NCI-H510A treated with DMSO at 0.1 percent for 48 hours (cell line): ENCODE results near the gene ASXL2.
"Not testable (repeated sequence)": the region's sequence is repeated elsewhere in the genome, so short reads cannot be mapped to it uniquely, and the experiment has no call there.

ENCODE experiments used
- DNase-seq: peaks from one replicate; lab custom pipeline; 2025; lab: John Stamatoyannopoulos, UW

The ASXL2 gene

DNA sequence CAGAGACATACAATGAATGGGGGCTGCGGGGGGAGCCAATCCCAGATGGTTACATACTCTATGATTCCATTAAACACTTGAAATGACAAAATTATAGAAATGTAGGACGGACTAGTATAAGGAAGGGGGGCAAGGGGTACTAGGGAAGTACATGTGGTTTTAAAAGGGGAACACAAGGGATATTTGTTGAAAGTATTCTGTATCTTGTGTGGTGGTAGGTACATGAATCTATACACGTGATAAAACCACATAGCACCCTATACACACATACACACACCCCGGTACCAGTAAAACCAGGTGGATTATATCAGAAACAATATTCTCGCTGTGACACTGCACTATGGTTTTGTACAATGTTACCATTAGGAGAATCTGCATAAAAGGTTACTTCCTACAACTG is 45.4 kb downstream of the ASXL2 start:
- DNase-seq: no peak

DNA sequence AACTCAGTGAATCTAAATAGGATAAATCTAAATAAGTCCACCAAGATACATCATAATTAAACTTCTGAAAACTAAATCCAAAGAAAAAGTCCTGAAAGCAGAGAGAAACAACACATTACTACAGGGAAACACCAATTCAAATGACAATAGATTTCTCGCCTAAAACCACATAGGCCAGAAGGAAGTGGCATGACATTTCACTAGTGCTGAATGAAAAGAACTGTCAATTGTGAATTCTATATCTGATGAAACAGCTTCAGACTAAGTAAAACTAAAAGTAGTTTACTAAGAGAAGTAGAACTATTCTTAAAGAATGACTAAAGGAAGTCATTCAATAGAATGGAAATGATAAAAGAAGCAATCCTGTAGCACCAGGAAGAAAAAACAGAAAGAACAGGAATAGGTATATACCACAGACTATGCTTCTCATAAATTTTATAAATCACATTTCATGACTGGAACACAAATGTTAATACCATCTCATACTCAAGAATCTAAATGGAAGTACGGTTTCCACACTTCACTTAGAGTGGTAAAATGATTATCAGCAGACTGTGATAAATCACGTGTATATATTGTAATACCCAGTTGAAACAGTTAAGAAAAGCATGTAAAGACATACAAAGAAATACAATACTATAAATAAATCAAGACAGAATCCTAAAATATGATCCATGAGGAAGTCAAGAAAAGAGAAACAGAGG is 46.4 kb downstream of the ASXL2 start:
- no peak for DNase-seq

DNA sequence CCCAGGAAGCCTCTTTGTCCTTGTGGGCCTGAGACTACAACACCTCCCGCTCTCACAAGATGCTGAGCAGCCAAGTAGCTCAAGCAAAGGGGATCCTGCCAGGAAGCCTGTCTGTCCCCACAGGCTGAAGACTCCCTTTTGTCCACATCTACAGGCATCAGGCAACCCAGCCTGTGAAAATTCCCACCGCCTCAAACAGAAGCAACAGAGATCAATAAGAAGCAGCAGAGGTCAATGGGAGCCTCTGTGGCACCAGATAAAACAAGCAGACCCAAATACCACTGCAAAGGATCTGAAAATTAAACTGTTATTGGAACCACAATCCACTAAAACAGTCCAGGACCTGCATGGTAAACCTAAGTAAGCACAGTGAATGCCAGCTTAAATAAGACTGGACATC is 48.5 kb downstream of the ASXL2 start:
- DNase-seq: no peak

DNA sequence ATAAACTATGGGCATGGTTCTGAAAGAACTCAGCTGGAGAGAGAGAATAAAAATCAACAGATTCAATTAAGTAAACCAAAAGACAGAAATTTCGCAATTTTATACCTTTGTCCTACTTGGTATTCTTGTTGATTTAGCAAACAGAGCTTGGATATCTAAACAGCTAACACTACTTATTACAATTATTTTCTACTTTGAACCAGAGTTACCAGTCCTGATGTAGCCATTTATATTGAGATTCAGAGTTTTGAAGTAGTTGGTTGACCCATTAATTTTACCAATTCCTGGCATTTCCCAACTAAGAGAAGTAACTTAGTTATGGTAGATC is 48.9 kb downstream of the ASXL2 start:
- DNase-seq: no peak

DNA sequence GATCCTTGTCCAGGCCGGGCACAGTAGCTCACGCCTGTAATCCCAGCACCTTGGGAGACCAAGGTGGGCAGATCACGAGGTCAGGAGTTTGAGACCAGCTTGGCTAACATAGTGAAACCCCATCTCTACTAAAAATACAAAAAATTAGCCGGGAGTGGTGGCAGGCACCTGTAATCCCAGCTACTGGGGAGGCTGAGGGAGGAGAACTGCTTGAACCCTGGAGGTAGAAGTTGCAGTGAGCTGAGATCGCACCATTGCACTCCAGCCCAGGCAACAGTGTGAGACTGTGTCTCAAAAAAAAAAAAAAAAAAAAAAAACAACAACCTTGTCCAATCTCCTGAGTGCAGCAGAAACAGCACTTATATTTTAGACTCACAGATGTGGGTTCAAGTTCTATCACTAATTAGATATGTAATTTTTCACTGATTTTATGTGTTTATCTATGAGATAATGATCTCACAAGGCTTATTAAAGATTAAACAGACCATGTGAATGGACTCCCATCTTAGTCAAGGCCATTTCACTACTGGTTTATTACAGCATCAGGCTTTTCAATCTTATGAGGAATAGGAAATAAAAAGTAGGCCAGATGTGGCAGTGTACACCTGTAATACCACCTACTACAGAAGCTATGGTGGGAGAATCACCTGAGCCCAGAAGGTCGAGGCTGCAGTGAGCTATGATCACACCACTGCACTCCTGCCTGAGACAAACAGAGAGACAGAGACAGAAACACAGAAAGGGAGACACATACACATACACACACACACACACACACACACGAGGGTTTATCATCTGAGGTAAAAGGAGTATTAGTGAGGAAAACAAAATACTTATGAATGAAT is 49.5 kb downstream of the ASXL2 start:
- not testable (repeated sequence) for DNase-seq

DNA sequence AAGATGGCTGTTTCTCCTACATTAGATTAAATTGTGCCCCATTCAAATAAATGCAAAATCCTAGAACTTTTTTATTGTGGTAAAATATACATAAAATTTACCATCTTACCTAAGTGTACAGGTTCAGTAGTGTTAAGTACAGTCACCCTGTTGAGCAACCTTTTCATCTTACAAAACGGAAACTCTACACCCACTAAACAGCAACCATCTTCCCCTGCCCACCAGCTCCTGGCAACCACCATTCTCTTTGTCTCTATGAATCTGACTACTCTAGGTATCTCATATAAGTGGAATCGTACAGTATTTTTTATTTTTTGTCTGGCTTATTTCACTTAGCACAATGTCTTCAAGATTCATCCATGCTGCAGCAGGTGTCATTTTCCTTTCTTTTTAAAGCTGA is 53.0 kb downstream of the ASXL2 start:
- DNase-seq: no peak

DNA sequence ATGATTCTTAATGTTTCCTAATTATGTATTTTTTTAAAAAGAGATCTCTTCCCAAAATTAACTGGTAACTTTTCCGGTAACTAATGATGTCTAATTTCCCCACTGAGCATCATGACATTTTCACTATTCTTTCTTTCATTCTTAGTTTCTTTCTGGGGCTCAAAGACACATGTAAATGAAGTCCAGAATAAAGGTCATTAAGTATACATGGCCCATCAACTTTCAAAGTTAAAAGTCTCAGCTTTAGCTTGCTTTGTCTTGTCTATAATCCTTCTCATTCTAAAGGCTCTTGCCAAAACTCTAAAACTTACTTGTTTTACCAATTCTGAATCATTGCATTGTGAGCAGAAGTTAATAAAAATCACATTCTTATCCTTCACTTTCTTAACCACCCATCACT is 53.6 kb downstream of the ASXL2 start:
- DNase-seq: no peak

DNA sequence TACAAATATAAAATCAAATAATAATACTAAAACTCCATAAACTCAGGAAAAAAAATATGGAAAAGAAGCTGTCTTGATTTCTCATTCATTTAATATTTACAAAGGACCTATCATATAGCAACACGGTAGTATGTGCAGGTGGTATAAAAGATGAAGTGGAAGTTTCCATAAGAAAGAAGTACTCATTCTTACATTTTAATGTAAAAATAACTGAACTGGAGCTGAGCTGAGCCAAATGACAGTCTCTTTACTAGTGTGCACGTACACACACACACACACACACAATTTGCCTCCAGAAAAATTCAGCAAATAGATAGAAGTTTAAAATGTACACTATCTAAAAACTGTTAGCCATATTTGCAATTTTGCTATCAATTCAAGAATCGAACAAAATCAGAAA is 54.1 kb downstream of the ASXL2 start:
- no peak for DNase-seq

DNA sequence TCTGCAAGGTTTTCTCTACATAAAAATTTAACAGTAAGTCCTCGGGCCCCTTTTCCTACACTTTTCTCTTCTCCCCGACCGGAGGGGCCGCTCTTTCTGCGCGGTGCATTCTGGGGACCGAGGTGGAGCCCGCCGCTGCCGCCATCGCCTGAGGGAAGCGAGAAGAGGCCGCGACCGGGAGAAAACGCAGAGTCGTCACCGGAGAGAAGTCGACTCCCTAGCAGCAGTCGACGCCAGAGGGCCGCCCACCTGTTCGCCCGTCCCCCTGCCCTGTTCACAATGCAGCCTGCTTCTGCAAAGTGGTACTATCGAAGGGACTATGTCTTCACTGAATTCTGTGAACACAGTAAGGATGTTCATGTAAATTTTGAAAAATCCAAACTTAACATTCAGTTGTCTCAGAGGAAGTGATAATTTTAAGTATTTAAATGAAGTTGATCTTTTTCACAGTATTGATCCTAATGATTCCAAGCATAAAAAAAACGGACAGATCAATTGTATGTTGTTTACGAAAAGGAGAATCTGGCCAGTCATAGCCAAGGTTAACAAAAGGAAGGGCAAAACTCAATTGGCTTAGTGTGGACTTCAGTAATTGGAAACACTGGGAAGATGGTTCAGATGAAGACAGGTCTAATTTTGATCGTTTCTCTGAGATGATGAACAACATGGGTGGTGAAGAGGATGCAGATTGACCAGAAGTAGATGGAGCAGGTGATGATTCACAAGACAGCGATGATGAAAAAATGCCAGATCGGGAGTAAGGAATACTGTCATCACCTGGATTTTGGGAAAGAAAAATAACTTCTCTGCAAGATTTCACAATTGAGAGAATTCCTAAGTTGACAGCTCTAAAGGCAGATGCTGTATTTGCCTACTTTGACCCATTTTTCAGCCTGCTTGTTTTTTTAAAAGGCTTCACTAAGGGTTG is 55.8 kb downstream of the ASXL2 start:
- peak; percentile 50 for DNase-seq

DNA sequence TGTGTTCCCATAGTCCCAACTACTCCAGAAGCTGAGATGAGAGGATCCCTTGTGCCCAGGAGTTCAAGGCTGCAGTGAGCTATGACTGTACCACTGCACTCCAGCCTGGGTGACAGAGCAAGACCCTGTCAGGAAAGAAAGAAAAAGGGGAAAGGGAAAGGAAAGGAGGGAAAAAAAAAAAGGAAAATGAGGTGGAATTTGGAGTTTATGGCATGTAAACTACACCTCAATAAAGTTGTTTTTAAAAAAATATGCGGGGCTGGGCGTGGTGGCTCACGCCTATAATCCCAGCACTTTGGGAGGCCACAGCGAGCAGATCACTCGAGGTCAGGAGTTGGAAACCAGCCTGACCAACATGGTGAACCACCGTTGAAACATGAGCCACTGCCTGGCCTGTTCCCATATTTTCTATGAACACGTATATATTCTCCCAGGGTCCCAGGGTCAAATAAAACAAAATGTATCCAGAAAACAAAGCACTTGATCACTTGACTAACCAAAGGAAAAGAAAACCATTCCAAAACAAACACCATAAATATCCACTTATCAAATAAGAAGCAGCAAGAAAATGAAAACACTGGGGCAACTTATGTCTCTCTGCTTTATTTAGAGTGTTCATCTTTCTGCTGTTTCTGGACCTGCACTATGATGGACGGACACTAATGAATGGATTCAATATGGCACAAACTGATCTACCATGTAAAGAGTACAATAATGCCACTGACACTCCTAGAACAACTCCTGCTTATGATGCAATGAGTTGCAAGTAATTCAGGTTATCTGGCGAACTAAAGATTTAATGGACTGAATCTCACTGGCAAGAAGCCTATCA is 56.8 kb downstream of the ASXL2 start:
- DNase-seq: peak; percentile 24

DNA sequence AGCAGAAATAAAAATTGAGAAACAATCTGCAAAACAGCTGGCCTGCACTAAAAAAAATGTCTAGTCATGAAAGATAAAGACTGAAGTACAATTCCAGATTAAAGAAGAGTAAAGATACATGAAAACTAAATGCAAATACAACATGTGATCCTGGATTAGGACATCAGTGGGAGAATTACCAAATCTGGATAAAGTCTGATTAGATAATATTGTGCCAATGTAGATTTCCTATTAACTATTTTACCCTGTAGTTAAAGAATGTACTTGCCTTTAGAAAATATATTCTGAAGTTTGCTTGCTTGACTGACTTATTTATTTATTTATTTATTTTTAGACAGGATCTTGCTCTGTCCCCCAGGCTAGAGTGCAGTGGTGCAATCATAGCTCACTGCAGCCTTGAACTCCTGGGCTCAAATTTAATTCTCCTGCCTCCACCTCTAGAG is 58.7 kb downstream of the ASXL2 start:
- DNase-seq: no peak

DNA sequence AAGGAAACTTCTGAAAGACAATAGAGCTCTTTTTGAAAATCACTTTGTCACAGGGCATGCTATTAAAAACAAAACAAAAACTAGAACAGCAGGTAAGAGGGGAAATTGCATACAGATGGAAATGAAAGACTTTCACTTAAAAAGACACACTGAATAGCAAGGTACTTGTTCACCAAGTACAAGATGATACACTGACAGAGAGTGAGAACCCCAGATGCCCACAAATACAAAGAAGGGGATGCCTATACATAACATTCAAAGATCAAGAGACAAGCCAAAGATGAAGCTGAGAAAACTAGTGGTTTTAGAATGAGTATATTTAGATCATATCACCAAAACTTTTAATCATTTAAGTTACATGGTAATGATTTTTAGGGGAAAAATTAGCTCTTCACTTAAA is 60.7 kb downstream of the ASXL2 start:
- no peak for DNase-seq

DNA sequence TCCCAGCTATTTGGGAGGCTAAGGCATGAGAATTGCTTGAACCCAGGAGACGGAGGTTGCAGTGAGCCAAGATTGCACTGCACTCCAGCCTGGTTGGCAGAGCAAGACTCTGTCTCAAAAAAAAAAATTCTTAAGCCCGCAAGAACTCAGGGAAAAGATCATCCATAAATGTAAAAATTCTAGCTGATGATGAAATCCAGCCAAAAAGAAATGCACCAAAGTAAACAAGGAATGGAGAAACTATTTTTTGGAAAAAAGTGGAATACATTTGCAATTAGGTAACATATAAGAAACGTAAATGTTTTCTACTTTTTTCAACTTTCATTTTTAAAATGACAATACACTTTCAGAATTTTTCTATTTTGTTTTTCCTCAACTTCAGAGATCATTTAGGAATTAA is 61.3 kb downstream of the ASXL2 start:
- DNase-seq: no peak

DNA sequence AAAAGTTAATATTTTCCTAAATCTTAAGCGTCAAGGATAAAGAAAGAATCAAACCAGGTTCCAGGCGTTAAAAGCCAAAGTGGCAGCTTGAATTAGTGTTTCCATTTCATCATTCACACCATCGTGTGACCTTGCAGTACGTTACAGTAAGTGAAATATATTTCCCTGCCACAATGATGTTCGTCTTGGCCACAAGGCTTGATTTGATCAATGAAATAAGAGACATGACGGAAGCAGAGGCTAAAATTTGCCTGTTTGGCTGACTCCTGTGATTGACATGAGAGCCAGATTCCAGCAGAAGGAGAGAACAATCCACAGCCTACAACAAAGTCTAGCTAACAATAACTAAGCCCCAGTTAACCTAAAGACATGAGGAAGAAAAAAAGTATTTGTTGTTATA is 62.0 kb downstream of the ASXL2 start:
- DNase-seq: no peak

DNA sequence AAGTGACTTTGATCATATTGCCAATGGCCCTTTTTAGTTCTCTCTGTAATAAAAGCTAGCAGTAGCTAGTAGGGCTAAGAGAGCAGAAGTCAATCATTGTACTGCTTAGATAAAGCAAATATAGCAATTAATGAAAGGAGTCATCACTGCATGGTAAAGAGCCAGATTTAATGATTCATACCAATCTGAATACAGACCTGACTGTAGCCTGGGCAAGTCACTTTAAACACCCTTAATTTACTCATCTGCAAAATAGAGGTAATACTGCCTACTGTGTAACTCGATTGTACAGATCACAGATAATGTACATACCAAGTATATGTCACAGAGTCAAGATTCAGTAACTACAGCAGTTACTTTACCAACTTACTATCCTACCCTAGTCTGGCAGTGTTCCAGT is 63.6 kb downstream of the ASXL2 start:
- DNase-seq: no peak

DNA sequence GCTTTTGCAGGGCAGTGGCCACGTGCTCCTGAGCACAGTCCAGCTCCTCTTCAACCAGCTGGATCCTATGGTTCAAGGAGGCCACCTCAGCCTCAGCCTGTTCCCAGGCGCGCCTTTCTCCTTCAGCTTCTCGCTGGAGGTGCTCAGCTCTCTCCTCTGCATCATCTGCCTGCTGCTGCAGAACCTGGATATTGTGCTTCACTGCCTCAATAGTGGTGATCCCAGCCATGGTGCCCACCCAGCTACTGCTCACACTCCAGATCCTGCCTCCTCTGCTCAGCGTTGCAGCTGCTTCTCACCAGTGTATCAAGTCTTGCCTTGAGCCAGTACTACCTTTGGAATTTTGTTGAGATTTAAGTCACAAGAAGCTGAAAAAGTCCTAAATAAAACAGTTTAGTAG is 67.9 kb downstream of the ASXL2 start:
- DNase-seq: no peak

DNA sequence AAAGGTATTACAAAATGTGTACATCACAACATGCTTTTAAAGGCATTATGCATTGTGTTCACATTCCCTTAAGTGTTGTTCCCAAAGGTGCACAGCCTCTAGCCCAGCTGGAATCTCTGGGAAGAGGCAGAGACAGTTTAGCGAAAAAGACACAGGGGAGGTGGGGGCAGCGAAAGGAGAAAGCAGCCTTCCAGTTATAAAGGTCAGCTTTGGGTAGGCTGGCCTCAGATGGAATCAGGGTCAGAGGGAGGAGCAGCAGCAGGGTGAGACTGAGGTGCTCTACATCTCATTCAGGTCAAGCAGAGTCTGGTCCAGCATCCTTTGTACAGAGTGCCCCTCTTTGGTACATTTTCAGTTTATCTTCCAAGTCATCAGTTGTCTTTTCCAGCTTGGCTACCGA is 68.6 kb downstream of the ASXL2 start:
- no peak for DNase-seq

DNA sequence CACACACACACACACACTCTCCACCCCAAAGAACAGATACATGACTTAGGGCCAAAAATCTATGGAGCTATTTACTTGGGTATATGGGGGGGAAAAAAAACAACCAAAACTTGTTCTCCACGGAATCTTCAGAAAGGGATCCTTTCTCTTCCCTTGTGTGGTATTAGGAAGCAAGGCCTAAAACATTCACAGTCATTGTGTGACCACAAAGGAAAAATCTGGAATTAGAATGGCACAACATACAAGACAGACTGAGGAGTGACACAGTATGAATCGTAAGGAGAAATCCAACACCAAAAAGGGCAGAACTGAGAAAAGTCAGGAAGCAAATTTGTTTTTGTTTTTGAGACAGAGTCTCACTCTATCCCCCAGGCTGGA is 70.3 kb downstream of the ASXL2 start:
- DNase-seq: no peak

DNA sequence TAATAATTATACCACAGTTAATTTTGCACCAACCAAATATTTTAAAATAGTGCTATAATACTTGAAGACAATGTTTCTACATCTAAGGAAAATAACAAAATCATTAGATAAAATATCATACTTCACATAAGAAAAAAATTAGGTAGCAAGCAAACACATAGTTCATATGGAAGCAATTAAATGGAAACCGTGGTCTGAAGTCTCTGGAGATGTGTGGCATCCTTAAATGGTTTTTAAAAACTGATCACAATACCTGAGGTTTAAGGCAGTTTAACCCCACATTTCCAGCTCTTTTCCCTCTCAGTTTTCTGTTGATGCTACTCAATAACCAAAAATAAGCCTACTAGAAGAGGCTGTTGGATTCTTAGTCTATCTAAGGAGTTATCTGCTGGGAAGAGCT is 71.3 kb downstream of the ASXL2 start:
- DNase-seq: no peak

DNA sequence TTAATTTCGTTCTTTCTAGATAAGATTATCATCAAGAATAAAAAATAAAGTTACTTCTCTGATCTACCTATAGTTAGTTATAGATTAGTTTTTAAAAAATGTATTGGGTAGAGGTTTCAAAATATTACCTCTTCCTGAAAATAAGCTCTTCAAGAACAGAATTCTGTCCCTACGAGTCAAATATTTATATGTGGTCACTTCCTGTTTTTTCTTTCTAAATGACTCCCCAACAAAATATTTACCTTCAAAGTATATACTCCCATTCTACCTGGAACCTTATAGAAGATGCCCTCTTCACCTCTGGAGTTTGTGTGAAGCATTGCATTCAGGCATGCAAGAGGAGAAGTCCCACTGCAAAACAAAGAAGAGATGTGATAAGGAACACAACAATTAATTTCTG is 72.3 kb downstream of the ASXL2 start:
- DNase-seq: no peak

DNA sequence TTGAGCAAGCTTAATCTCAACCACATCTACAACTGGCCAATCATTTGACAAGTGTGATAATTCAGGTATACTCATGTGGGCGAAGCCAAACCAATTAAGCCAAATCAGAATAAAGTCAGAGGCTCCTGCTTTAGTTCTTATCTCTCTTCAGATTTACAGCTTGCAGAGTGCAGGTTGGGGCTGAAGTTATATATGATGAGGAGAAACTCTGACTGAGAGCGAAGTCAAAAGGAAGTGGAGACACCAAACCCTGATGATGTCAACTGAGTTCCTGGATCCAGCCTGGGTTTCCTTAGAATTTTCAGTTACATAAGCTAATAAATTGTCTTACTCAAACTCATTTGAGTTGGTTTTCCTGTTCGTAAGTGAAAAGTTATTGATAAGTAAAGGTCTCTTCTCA is 73.9 kb downstream of the ASXL2 start:
- no peak for DNase-seq

DNA sequence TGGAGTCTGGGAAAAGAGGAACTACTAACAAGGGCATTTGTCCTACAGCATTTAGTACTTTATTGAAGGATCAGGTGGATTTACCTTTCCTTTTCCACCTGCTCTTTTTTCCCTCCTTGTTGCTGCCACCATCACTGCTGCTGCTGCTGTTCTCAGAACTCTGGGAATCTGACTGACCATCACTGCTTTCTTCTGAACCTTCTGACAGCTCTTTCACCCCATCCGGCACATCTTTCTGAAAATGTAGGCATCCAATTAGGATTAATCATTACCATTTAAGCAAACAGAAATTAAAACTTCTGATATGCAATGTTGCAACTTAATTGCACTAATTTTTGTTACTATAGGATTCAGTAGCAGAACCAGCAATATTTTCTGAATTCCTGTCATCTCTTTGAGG is 79.0 kb downstream of the ASXL2 start:
- no peak for DNase-seq
